ENCODE measurements around the gene ARHGEF10L.

- no peak for TF ChIP-seq POLR2AphosphoS5 (IDR thresholded peaks at IDR 0.05)
- TF ChIP-seq POLR2A (IDR thresholded peaks at IDR 0.05) = no peak
Measured at GRCh38 chr1:17510138-17510537, 29.4 kb upstream of the ARHGEF10L start.
